HG03025 (cell line): ENCODE measurements around the gene MFAP1.

ENCODE experiments used
- ATAC-seq: cut with Tn5 transposase; IDR thresholded peaks from one replicate; pipeline ENCODE4 v1.9.1; 2021; ENCODE audit warnings: mild to moderate bottlenecking, moderate library complexity; ENCODE audit not compliant: unreplicated experiment, low FRiP score

The MFAP1 gene

DNA sequence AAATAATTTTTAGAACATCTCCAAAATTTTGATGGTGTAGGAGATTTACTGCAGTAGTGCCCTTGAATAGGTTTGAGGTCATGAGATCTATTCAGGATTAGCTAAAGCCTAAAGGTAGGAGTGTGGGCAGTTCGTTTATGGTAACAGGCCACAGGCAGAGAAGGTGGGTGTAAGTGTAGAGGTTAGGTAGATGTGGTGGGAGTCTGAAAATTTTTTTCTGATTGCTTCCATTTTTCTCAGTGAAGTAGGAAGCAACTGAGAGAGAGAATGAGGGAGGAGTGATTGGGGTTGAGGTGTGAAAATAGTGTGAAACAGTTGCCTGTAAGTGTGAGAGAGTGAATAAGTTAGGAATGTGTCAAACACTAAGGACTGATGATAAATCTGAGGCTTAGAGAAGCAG lies 45.5 kb downstream of the MFAP1 start:
- no peak for ATAC-seq

DNA sequence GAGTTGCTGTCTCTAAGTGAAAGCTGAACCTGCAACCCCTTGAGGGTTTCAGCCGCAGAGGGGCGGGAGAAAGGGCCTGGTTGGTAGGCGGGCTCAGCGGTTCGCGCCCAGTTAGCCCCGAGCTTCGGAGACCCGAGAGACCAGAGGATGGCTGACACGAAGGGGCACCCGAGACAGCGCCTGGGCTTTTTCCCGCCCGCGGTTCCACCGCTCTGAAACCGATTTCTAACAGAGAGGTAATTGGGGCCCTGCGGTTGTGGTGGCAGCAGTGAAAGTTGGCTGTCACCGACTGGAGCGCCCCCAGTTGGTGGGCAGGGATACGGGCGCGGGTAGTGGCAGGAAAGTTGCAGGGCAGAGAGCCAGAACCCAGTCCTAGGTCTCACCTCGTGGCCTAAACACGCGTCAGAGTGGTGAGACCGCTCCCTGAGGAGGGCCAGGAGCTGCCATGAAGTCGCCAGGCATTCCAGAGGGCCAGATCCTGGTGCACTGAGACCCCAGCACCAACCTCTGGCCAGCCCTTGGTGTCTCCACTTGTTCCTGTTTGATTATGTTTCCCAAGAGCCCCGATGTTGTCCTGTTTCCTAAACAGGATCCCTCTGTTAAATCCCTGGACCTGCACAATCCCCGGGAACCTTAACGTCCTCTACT lies 47.1 kb downstream of the MFAP1 start:
- ATAC-seq = peak; percentile 54

DNA sequence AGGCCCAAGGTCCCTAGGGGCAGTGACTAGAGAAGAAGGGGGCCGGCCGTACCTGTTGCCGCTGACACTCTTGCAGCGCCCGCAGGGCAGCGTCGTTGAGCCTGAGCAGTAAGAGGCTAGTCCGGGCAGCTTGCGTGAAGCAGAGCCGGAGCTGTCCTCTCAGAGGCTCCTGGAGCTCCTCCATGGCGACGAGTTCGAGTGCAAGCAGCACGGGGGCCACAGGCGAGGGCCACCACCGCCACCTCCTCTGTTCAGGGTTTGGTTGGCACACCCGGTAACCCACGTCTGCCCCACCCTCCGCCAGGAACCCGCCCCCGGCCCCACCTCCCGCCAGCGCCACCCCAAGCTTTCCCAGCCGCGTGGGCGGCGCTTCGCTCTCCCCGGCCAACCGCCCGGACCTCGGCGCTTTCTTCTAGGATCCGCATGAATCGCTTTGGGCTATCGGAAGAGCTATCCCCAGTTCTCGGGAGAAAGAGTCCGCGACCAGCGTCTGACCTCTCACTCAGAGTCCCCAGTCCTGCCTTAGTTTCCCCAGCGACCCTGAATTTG lies 47.7 kb downstream of the MFAP1 start, which contains the start of gene ELL3:
Gene ELL3 (minus strand): TSS at position 249 of the 549 bp plus-strand sequence. CDS start 65 bp downstream, at position 184.
- ATAC-seq = peak; percentile 36

DNA sequence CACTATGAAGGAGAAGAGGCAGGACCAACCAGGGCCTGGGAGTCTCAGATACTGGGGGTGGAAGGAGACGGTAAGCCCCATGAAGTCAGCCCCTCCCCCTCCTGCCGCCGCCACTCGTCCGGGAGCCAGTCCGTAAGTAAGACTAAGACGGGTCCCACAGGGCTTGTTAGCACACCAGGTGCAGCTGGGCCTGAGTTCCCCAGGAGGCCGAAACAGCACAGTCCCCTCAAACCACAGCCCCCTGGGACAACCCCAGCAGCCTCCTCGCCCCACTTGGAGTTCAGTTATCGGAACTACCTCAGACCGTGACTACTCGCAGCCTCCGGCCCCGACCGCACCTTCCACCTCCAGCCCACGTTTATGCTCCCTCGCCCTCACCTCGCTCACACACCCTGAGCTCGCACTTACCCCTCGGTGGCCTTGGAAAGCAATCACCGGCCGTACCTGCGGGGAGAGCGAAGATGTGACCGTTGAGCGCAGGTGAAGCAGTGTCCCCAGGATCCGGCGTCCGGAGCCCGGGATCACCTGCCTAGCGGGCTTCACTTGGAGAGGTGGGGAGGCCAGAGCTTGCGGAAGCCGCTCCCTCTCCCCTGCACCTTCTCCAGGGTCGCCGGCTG lies 48.3 kb downstream of the MFAP1 start:
- peak; percentile 55 for ATAC-seq

DNA sequence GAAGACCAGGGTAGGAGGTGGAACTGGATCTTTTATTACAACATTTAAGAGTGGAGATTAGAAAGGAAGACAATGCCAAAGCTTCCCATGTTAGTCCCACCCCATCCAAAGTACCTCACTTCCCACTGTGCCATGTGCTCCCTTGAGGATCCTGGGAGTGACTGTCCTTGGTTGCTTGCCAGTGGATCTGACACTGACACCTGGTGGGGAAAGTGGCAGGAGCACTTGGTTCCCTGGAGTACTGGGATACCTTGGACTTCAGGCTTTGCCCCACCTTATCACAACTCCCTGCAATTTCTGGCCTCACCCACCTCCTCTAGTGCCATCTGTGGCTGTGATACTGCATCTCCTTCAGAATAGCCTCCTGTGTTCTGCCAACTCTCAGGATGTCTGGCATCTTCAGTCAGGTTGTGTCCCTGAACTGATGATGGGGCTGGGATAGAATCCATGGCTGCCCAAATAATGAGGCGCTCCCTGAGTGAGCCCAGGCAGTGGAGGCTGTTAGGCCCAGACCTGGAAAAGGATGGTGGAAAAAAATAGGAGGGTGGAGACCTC lies 49.0 kb downstream of the MFAP1 start:
- ATAC-seq = no peak

DNA sequence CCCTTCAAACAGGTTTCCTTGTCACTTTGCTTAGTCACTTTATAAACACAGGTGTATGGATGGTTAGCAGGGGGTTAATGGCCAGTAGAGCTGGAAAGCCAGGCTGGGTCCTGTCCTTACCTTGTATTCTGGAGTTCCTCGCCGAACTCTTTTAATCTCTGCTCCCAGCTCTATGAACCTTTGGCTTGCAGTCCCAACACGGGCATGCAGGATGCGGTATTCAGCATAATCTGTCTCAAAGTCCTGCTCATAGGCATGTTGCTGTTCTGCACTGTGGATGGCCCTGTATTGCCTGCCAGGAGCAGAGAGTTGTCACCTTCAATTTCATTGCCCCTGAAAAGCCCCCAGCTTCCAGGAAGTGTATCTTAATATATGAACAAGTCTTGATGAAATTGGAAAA lies 50.4 kb downstream of the MFAP1 start:
- no peak for ATAC-seq

DNA sequence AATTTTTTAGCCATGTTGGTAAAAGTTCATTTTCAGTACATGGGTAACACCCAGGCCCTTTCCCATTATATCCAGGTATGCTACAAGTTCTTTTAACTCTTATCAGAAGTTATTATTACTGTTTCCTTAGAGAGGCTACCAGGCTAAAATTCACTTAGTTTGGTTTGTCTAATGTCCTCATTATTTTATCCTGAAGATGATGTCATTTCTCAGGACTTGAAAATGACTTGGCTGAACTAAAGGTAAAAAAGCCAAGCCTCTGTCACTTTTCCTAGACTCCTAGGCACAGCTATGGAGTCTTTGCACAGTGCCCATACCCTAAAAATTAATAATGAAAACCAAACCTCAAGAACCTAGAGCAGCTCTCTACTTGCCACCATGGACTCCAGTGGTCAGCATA lies 51.9 kb downstream of the MFAP1 start:
- no peak for ATAC-seq

DNA sequence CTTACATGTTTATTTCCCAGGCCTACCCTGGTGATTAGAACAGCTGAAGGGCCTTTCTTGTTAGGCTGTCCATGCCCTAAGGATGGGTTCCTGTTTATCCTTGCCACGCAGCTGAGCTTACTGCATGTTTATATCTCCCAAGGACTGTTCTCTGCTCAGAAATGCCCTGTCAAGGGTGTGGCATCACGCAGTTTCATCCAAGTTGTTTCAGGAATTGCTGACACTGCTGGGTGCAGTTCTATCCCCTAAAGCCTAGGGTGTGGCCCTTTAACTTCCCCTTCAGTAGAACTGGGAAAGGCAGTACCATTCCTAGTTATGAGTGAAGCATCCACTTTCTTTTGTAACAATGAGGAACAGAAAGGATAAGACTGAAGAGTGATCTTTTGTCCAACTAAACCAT lies 52.7 kb downstream of the MFAP1 start:
- ATAC-seq = no peak

DNA sequence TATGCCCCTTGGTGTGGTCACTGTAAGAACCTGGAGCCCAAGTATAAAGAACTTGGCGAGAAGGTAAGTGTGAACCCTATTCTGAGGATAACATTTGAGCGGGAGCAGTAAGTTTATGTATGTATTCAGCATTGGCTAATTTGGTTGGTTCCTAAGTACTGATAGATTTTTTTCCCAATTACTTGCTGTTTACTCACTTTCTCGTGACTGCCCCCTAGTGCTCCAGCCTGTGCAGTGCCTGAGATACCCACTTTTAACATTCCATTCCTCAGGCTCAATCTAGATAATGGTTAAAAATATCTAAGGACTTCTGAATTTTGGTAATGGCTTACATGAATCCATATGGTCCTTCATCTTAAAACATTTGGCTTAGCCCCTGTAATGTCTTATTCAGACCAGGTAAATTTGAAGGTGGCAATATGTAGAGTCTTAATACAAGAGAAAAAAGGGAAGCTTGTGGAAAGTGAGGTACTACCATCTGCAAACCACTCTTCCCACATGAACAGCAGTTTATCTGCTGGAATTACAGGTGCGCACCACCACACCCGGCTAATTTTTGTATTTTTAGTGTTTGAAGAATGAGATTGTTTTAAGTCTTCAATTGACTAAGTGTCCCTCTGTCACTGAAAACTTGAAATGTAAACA lies 54.8 kb downstream of the MFAP1 start:
- ATAC-seq = no peak

DNA sequence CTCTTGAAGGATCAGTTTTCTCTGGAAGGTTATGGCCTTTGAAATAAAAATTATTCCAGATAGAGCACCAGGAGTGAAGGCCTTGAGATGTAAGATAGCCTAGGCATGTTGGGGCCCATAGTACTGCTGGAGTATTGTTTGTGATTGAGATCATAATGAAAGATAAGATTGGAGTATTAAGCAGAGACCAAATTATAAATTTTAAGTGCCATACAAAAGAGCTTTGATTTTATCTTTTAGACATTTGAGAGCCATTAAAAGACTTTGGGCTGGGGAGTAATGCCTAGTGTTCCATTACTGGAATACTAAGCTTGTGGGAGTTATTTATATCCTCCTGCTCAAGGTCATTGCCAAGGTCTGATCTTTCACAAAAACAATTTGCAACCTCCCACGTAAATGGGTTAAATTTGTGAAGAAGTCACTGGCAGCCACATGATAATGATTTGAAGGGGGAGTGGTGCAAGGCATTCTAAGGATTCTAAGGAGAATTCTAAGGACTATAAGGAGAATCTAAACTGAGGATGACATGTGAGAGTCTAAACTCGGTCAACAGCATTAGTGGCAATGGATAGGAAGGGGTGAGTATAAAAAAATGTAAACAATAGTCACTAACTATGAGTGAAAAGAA lies 60.6 kb downstream of the MFAP1 start:
- ATAC-seq = no peak

DNA sequence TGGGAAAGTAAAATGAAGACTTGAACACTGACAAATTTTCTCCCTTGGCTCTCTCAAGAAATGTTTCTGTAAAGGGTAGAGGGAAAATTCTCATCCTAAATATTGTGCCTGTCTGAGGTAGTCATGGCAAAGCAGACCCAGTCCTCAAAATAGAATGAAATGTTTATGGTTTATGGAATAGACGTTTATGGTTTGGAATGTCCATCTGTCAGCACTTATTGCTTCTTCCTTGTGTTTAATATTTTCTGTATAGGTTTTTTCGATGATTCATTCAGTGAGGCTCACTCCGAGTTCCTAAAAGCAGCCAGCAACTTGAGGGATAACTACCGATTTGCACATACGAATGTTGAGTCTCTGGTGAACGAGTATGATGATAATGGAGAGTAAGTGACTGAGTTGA lies 61.7 kb downstream of the MFAP1 start:
- ATAC-seq = no peak
